RWPE1 (cell line): Measurements from ENCODE around the gene IL6R.

Source experiments
- CTCF ChIA-PET: fragments of 350-600 bp; sonication (Branson Sonifier 250); formaldehyde crosslinking; extraction: SDS; loops from one replicate; lab custom pipeline; 2021; lab: Yijun Ruan, JAX
- POLR2A ChIA-PET: fragments of 400-600 bp; formaldehyde crosslinking; extraction: SDS; loops from one replicate; lab custom pipeline; 2020; ENCODE audit warnings: antibody characterized with exemption; ENCODE audit not compliant: low non-redundant PET; lab: Yijun Ruan, JAX
- DNase-seq: peaks from one replicate; pipeline ENCODE4 v3.0.0; 2012; ENCODE audit warnings: low spot score
- H3K27ac ChIP-seq: fragments of 450-650 bp; 2 replicates; pipeline ENCODE4 v1.5.1; 2017
- CTCF ChIP-seq: fragments of 450-650 bp; conservative IDR thresholded peaks from 2 replicates; pipeline ENCODE4 v1.5.1; 2017; ENCODE audit warnings: low read depth, mild to moderate bottlenecking

Gene IL6R

GRCh38 chr1:154379301-154379700, 25.8 kb upstream of the IL6R start:
- no peak for TF ChIP-seq CTCF
- ChIA-PET POLR2A (no interaction called here), CTCF (interaction anchor here (0.6 kb wide), 1 partner anchor 51 kb away, joined by 4 read pairs; no protein-coding TSS in a partner anchor)
- no peak for DNase-seq
- H3K27ac ChIP-seq, result no peak overlapping the region

- DNase-seq, result no peak
- TF ChIP-seq CTCF, result no peak
- CTCF ChIA-PET, result interaction anchor here (0.6 kb wide), 1 partner anchor 31 kb away, joined by 3 read pairs; no protein-coding TSS in a partner anchor
- POLR2A ChIA-PET, result no interaction called here
- H3K27ac ChIP-seq, result no peak overlapping the region
Measured at GRCh38 chr1:154384650-154385489, 20.3 kb upstream of the IL6R start.

- TF ChIP-seq CTCF, result no peak
- DNase-seq, result no peak
- no peak overlapping the region for H3K27ac ChIP-seq
- POLR2A ChIA-PET, result no interaction called here
- CTCF ChIA-PET, result interaction anchor here (0.5 kb wide), 1 partner anchor 87 kb away, joined by 5 read pairs; no protein-coding TSS in a partner anchor
Measured at GRCh38 chr1:154386643-154387352, 18.3 kb upstream of the IL6R start.

GRCh38 chr1:154391086-154391770, 13.9 kb upstream of the IL6R start:
- CTCF ChIA-PET, result interaction anchor here (0.8 kb wide), 1 partner anchor 9 kb away, joined by 6 read pairs; no protein-coding TSS in a partner anchor
- no peak for DNase-seq
- no peak for TF ChIP-seq CTCF
- peak overlapping the region; percentile 81 for H3K27ac ChIP-seq
- POLR2A ChIA-PET, result no interaction called here

- no peak for TF ChIP-seq CTCF
- no peak overlapping the region for H3K27ac ChIP-seq
- ChIA-PET POLR2A (no interaction called here), CTCF (interaction anchor here (0.6 kb wide), 1 partner anchor 144 kb away, joined by 3 read pairs; no protein-coding TSS in a partner anchor)
- no peak for DNase-seq
Measured at GRCh38 chr1:154398141-154398540, 7.0 kb upstream of the IL6R start.

- CTCF ChIA-PET, result interaction anchor here (0.6 kb wide), 1 partner anchor 143 kb away, joined by 3 read pairs; no protein-coding TSS in a partner anchor
Measured at GRCh38 chr1:154398678-154399077, 6.5 kb upstream of the IL6R start.

More at GRCh38 chr1:154398678-154399077, 6.5 kb upstream of the IL6R start:
- POLR2A ChIA-PET, result no interaction called here
- H3K27ac ChIP-seq, result no peak overlapping the region
- no peak for DNase-seq
- no peak for TF ChIP-seq CTCF
